ENCODE results near the gene HRH3.

Gene HRH3

GRCh38 chr20:62230696-62231095, 10.6 kb upstream of the HRH3 start:
- in situ Hi-C loops (cut with MboI; ENCODE audit: low sequenced_read_pairs) = no loop called here

GRCh38 chr20:62230276-62230675, 10.2 kb upstream of the HRH3 start:
- in situ Hi-C loops (cut with MboI; ENCODE audit: low sequenced_read_pairs) = no loop called here

GRCh38 chr20:62229667-62230066, 9.6 kb upstream of the HRH3 start:
- in situ Hi-C loops (cut with MboI; ENCODE audit: low sequenced_read_pairs) = no loop called here

GRCh38 chr20:62228982-62229545, 9.0 kb upstream of the HRH3 start:
- in situ Hi-C loops (cut with MboI; ENCODE audit: low sequenced_read_pairs) = no loop called here

GRCh38 chr20:62227977-62228958, 8.2 kb upstream of the HRH3 start:
- in situ Hi-C loops (cut with MboI; ENCODE audit: low sequenced_read_pairs) = no loop called here

- in situ Hi-C loops (cut with MboI; ENCODE audit: low sequenced_read_pairs) = no loop called here
Measured at GRCh38 chr20:62227591-62227976, 7.5 kb upstream of the HRH3 start.

GRCh38 chr20:62226707-62227590, 6.9 kb upstream of the HRH3 start:
- in situ Hi-C loops (cut with MboI; ENCODE audit: low sequenced_read_pairs) = no loop called here

- in situ Hi-C loops (cut with MboI; ENCODE audit: low sequenced_read_pairs) = no loop called here
Measured at GRCh38 chr20:62225820-62226635, 6.0 kb upstream of the HRH3 start.

GRCh38 chr20:62225026-62225425, 4.9 kb upstream of the HRH3 start:
- in situ Hi-C loops (cut with MboI; ENCODE audit: low sequenced_read_pairs) = no loop called here

GRCh38 chr20:62224113-62224855, 4.2 kb upstream of the HRH3 start:
- in situ Hi-C loops (cut with MboI; ENCODE audit: low sequenced_read_pairs) = no loop called here

- in situ Hi-C loops (cut with MboI; ENCODE audit: low sequenced_read_pairs) = no loop called here
Measured at GRCh38 chr20:62223571-62223970, 3.5 kb upstream of the HRH3 start.

GRCh38 chr20:62222972-62223371, 2.9 kb upstream of the HRH3 start:
- in situ Hi-C loops (cut with MboI; ENCODE audit: low sequenced_read_pairs) = no loop called here

GRCh38 chr20:62222266-62222850, 2.3 kb upstream of the HRH3 start:
- in situ Hi-C loops (cut with MboI; ENCODE audit: low sequenced_read_pairs) = no loop called here

GRCh38 chr20:62220666-62221568, 839 bp upstream of the HRH3 start:
- in situ Hi-C loops (cut with MboI; ENCODE audit: low sequenced_read_pairs) = no loop called here

GRCh38 chr20:62219101-62219991, 732 bp downstream of the HRH3 start:
- in situ Hi-C loops (cut with MboI; ENCODE audit: low sequenced_read_pairs) = no loop called here

- in situ Hi-C loops (cut with MboI; ENCODE audit: low sequenced_read_pairs) = no loop called here
Measured at GRCh38 chr20:62217913-62218773, 1.9 kb downstream of the HRH3 start.

Measured in hTERT RPE-1 (cell line).